Peyer's patch (tissue), 4 donors: ENCODE results near the gene ZNF593. TPM values are rescaled to one million over a fixed set of nuclear protein-coding genes. Genes with fewer than 3 reads are reported as not detected.

Source experiments
- DNase-seq, 3 donors: peaks; one replicate each; pipeline ENCODE4 v3.0.0-alpha.2; 2017 to 2019
- H3K27ac ChIP-seq, 4 donors: fragments of 200-600 bp; sonication (generic); one replicate each; pipeline ENCODE4 v1.5.1; 2016 to 2019
- H3K27me3 ChIP-seq, 2 donors: fragments of 200-600 bp; sonication (generic); one replicate each; pipeline ENCODE4 v1.5.1; 2019
- H3K36me3 ChIP-seq, 3 donors: fragments of 200-600 bp; sonication (generic); one replicate each; pipeline ENCODE4 v1.5.1; 2016 to 2019
- H3K4me1 ChIP-seq, 4 donors: fragments of 200-600 bp; sonication (generic); one replicate each; pipeline ENCODE4 v1.5.1; 2016 to 2019
- H3K4me3 ChIP-seq, 4 donors: fragments of 200-600 bp; sonication (generic); 1 replicate in 3 of 4; 2 replicates in 1 of 4; pipeline ENCODE4 v1.5.1; 2016 to 2019; ENCODE audit warnings: mild to moderate bottlenecking in 1 of 4
- H3K9me3 ChIP-seq, 4 donors: fragments of 200-600 bp; sonication (generic); one replicate each; pipeline ENCODE4 v1.5.1; 2016 to 2019; ENCODE audit warnings: mild to moderate bottlenecking in 1 of 4
- POLR2A ChIP-seq, 2 donors: fragments of 450-650 bp; IDR thresholded peaks; one replicate each; pipeline ENCODE4 v1.5.1; 2017; ENCODE audit warnings: antibody characterized with exemption in 2 of 2, mild to moderate bottlenecking in 2 of 2, moderate library complexity in 2 of 2
- total RNA-seq, 4 donors: library from RNA; depleted of rRNA; stranded (reverse); fragments of >200 nt; gene quantifications; one replicate each; pipeline ENCODE4 v1.1.0, GENCODE V29; 2016
- TF ChIP-seq, protein P1 (sequence below), 6 experiments: fragments of 450-650 bp in 4 of 6; fragments of 200-600 bp in 2 of 6; sonication (generic) in 1 of 6; IDR thresholded peaks; one replicate each; pipeline ENCODE4 v1.5.1; 2017 to 2019; ENCODE audit warnings: antibody characterized with exemption in 6 of 6, mild to moderate bottlenecking in 3 of 6, moderate library complexity in 1 of 6

Gene ZNF593
- total RNA-seq, 4 donors from 2014 or later = 11.7 to 19.5 (median 15.5) TPM

DNA sequence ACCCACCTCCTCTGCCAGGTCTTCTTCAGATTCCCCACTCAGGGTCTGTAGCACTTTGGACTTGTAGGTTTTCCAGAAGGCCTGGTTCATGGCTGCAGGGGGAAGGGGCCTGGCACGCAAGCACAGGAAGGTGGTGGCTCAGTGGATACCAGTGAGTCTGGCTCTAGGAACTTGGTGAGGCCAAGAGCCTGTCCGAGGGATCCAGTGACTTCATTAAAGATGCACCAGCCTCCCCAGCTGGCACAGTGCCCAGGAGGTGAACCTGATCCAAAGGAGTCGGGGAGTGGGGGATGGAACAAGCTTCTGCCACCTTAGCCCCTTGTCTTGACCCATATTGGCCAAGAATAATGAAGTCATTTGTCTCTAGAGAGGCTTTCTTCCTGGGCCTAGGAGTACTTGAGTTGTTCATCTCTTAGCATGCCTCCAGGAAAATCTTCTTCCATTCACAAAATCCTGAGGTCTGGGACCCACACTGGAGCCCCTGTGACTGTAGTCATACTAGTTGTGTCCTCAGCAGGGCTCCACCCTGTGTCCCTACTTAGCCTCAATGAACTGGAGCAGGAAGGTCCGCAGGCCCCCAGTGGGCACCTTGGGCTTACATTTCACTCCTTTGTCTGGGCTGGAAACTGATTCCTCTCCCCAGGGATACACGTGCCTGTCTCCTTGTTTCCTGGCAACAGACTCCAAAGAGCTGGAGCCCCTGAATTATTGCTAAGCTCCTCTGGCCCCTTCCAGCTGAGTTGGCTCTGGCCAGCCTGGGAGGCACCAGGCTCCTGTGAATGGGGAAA, 1.1 kb upstream of the ZNF593 start, which contains the start of gene C1orf232:
Gene C1orf232, minus strand, starts transcription at position 554 of the 788 bp plus-strand sequence. Its CDS starts 464 bp downstream, at position 90.
- H3K27me3 ChIP-seq = no peaks in the 10 kb centered on the region
- DNase-seq = no peak
- H3K4me1 ChIP-seq = peaks cover 0 to 18% (median 7%) of the 10 kb centered on the region in 4 donors
- H3K4me3 ChIP-seq = peak within 1 kb of the TSS; percentile 67 to 81 (median 74)
- H3K27ac ChIP-seq = peak within 1 kb of the TSS; percentile 55 to 79 (median 74)
- H3K36me3 ChIP-seq = no peaks in the 10 kb centered on the region
- H3K9me3 ChIP-seq = no peaks in the 10 kb centered on the region
- TF ChIP-seq, protein P1, sequence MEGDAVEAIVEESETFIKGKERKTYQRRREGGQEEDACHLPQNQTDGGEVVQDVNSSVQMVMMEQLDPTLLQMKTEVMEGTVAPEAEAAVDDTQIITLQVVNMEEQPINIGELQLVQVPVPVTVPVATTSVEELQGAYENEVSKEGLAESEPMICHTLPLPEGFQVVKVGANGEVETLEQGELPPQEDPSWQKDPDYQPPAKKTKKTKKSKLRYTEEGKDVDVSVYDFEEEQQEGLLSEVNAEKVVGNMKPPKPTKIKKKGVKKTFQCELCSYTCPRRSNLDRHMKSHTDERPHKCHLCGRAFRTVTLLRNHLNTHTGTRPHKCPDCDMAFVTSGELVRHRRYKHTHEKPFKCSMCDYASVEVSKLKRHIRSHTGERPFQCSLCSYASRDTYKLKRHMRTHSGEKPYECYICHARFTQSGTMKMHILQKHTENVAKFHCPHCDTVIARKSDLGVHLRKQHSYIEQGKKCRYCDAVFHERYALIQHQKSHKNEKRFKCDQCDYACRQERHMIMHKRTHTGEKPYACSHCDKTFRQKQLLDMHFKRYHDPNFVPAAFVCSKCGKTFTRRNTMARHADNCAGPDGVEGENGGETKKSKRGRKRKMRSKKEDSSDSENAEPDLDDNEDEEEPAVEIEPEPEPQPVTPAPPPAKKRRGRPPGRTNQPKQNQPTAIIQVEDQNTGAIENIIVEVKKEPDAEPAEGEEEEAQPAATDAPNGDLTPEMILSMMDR (IDR thresholded peaks at IDR 0.05) = no peak
- no peak for TF ChIP-seq POLR2A (IDR thresholded peaks at IDR 0.05)

DNA sequence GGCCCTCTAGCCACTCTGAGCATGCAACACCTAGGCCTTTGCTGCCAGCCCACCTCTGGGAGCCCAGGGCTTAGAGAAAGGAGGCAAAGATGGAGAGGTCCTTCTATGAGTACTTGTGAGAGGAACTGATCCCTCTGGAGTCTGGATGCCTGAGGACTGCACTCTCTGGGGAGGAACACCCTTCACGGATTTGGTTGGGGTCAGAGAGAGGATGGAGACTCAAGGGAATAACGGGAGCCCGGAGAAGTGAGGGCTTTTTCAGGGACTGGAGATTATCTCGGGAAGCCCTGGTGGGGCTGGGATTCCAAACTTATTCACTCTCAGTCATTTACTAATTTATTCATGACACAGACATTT, 532 bp upstream of the ZNF593 start:
- H3K4me3 ChIP-seq = peak overlapping the region; percentile 67 to 81 (median 74)

DNA sequence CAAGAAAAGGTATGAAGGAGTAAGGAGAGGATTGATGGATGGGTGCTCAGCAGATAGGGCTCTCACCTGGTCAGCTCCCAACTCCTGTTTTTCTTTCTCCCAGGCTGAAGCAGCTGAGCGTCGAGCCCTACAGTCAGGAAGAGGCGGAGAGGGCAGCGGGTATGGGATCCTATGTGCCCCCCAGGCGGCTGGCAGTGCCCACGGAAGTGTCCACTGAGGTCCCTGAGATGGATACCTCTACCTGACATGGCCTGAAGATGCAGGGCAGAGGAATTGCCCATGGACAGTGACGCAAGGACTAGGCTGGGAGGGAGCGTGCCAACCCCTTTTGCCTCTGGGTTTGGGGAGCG, 739 bp downstream of the ZNF593 start:
- peaks cover 0 to 14% (median 3%) of the 10 kb centered on the region in 4 donors for H3K4me1 ChIP-seq
- no peak for TF ChIP-seq POLR2A (IDR thresholded peaks at IDR 0.05)
- TF ChIP-seq, protein P1 (IDR thresholded peaks at IDR 0.05) = no peak
- no peaks in the 10 kb centered on the region for H3K36me3 ChIP-seq
- peak overlapping the region in 2 of 4 donors; percentile 76 to 79 for H3K27ac ChIP-seq
- no peaks in the 10 kb centered on the region for H3K9me3 ChIP-seq
- DNase-seq = no peak
- H3K4me3 ChIP-seq = peak overlapping the region; percentile 67 to 81 (median 74)
- H3K27me3 ChIP-seq = no peaks in the 10 kb centered on the region

More for the DNA sequence above, 532 bp upstream of the ZNF593 start:
- H3K27me3 ChIP-seq = no peaks in the 10 kb centered on the region
- H3K9me3 ChIP-seq = no peaks in the 10 kb centered on the region
- no peak for DNase-seq
- H3K36me3 ChIP-seq = no peaks in the 10 kb centered on the region
- no peak for TF ChIP-seq POLR2A (IDR thresholded peaks at IDR 0.05)
- TF ChIP-seq, protein P1 (IDR thresholded peaks at IDR 0.05) = no peak
- H3K4me1 ChIP-seq = peaks cover 0 to 14% (median 5%) of the 10 kb centered on the region in 4 donors
- H3K27ac ChIP-seq = peak overlapping the region in 1 of 4 donors; percentile 76

DNA sequence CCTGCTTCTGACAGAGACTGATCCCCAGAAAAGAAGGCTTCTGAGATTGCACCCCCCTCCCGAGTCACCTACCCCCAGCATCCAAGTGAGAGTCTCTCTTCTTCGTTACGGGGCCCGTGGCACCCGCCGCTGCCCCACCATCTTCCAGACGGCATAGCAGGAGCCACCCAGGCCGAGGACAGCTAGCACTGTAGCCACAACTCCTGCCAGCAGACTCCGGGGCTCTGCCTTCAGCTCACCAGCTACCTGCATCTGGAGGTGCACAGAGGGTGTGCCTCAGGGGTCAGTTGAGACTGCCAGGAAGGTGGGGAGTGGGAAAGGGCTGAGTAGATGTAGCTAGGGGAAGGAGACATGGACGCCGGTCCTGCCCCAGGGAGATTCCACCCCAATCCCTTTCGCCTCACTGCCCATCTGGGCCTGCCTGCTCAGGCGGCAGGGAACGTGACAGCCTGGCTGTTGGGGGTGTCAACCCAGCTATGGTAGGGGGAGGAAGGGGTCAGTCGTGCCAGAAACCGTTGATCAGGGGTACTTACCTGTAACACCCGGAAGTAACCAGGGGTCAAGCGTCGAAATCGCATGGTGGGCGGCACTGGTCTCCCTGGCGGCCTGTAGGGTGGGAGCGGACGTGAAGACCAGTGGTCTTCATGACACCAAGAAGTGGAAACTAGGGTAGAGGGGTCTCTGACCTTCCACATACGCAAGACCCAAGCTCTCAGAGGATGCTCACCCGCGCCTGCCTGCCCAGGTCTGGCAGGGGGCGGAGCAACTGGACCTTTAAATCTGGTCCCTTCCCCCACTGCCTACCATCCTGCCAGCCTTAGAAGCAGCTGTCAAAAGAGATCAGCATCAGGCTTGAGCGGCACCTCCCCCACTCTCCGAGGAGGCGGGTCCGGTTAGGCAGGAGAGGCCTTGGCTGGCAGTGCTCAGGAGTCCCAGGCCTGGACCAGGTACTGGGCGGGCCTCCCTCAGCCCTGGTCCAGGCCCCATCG, 1.7 kb downstream of the ZNF593 start, which contains the start of gene ZNF593OS:
Gene ZNF593OS, minus strand, starts transcription at position 749 of the 989 bp plus-strand sequence. Its CDS starts 171 bp downstream, at position 578.
- H3K9me3 ChIP-seq = no peaks in the 10 kb centered on the region
- H3K36me3 ChIP-seq = no peaks in the 10 kb centered on the region
- H3K4me3 ChIP-seq = peak within 1 kb of the TSS in 1 of 4 donors; percentile 77
- TF ChIP-seq, protein P1 (IDR thresholded peaks at IDR 0.05) = no peak
- TF ChIP-seq POLR2A (IDR thresholded peaks at IDR 0.05) = no peak
- H3K27ac ChIP-seq = no peak within 1 kb of the TSS
- DNase-seq = no peak
- H3K4me1 ChIP-seq = peaks cover 0 to 14% (median 3%) of the 10 kb centered on the region in 4 donors
- H3K27me3 ChIP-seq = no peaks in the 10 kb centered on the region

DNA sequence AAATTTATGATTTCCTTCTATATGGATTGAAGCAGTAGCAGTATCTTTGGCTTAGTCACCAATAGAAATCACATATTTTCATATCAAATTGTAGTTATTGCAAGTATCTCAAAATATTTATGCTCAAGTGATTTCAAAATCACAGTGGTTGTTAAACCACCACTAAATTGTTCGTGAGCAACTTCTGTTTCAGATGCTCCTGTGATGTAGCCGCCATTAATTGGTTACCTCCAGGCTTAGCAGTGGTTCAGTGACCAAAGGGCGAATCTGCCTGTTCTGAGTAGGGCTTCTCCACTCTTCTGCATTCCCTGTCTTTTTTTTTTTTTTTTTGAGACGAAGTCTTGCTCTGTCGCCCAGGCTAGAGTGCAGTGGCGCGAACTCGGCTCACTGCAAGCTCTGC, 5.6 kb downstream of the ZNF593 start:
- H3K27me3 ChIP-seq = no peaks in the 10 kb centered on the region
- H3K27ac ChIP-seq = no peak overlapping the region
- TF ChIP-seq, protein P1 (IDR thresholded peaks at IDR 0.05) = no peak
- no peak for TF ChIP-seq POLR2A (IDR thresholded peaks at IDR 0.05)
- no peaks in the 10 kb centered on the region for H3K36me3 ChIP-seq
- peaks cover 0 to 12% (median 2%) of the 10 kb centered on the region in 4 donors for H3K4me1 ChIP-seq
- H3K9me3 ChIP-seq = no peaks in the 10 kb centered on the region
- H3K4me3 ChIP-seq = no peak overlapping the region
- no peak for DNase-seq
